Ishikawa (cell line): ENCODE data around the gene IL17C.

ENCODE experiments used
- CEBPB ChIP-seq: IDR thresholded peaks from 2 replicates; pipeline ENCODE4 v1.6.1; 2012
- CREB1 ChIP-seq: IDR thresholded peaks from 2 replicates; pipeline ENCODE4 v1.6.1; 2012; ENCODE audit warnings: low read depth
- EGR1 ChIP-seq: IDR thresholded peaks from 2 replicates; pipeline ENCODE4 v1.6.1; 2012
- EP300 ChIP-seq: IDR thresholded peaks from 2 replicates; pipeline ENCODE4 v1.6.1; 2012; ENCODE audit warnings: borderline replicate concordance
- FOXM1 ChIP-seq: IDR thresholded peaks from 2 replicates; pipeline ENCODE4 v1.6.1; 2012; ENCODE audit warnings: low read depth, borderline replicate concordance
- MAX ChIP-seq: IDR thresholded peaks from 2 replicates; pipeline ENCODE4 v1.6.1; 2012
- NFIC ChIP-seq: IDR thresholded peaks from 2 replicates; pipeline ENCODE4 v1.6.1; 2012
- RAD21 ChIP-seq: IDR thresholded peaks from 2 replicates; pipeline ENCODE4 v1.6.1; 2012; ENCODE audit warnings: low read depth
- REST ChIP-seq: IDR thresholded peaks from 2 replicates; pipeline ENCODE4 v1.6.1; 2012; ENCODE audit warnings: low read depth, mild to moderate bottlenecking
- TAF1 ChIP-seq: IDR thresholded peaks from 2 replicates; pipeline ENCODE4 v1.6.1; 2012; ENCODE audit warnings: low read depth, mild to moderate bottlenecking
- TCF12 ChIP-seq: IDR thresholded peaks from 2 replicates; pipeline ENCODE4 v1.6.1; 2012; ENCODE audit warnings: low read depth
- TEAD4 ChIP-seq: IDR thresholded peaks from 2 replicates; pipeline ENCODE4 v1.6.1; 2012
- YY1 ChIP-seq: IDR thresholded peaks from 2 replicates; pipeline ENCODE4 v1.6.1; 2012; ENCODE audit warnings: low read depth
- ZBTB7A ChIP-seq: IDR thresholded peaks from 2 replicates; pipeline ENCODE4 v1.6.1; 2012; ENCODE audit warnings: low read depth
- TF ChIP-seq, protein P1 (sequence below): IDR thresholded peaks from 2 replicates; pipeline ENCODE4 v1.6.1; 2012

The IL17C gene

DNA sequence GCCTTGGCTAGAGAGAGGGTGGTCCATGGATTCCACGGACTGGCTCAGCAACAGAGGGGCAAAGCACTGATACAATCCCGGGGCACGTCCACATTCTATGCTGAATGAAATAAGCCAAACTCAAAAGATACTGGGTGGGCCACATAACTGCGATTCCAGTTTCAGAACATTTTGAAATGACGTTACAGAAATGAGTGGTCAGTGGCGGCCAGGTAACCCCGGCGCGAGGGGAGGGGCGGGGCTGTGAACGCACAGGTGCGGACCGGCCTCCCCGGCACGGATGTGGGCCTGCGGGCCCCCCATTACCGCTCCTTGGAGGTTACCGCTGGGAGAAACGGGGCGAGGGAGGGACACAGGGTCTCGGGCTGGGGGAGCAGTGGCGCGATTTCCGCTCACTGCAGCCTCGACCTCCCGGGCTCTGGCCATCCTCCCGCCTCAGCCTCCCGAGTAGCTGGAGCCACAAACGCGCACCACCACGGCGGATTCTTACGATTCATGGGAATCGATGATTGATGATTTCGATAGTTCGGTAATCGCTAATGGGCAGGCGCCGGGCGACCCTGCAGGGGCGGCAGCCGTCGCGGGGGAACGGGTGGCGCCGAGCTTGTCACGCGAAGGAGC, 24.0 kb downstream of the IL17C start:
- no peak for TF ChIP-seq ZBTB7A
- no peak for TF ChIP-seq REST
- no peak for TF ChIP-seq CREB1
- TF ChIP-seq, protein P1, sequence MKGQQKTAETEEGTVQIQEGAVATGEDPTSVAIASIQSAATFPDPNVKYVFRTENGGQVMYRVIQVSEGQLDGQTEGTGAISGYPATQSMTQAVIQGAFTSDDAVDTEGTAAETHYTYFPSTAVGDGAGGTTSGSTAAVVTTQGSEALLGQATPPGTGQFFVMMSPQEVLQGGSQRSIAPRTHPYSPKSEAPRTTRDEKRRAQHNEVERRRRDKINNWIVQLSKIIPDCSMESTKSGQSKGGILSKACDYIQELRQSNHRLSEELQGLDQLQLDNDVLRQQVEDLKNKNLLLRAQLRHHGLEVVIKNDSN: no peak
- TF ChIP-seq TAF1: no peak
- TF ChIP-seq MAX: no peak
- TF ChIP-seq RAD21: no peak
- TF ChIP-seq YY1: no peak
- no peak for TF ChIP-seq EP300
- no peak for TF ChIP-seq TCF12
- TF ChIP-seq NFIC: no peak
- no peak for TF ChIP-seq TEAD4
- no peak for TF ChIP-seq CEBPB
- no peak for TF ChIP-seq FOXM1
- no peak for TF ChIP-seq EGR1

- TF ChIP-seq EP300: peak; percentile 52; the same call in 1 of the 2 replicates
- peak; percentile 66; the same call in 1 of the 2 replicates for TF ChIP-seq FOXM1
- no peak for TF ChIP-seq RAD21
- TF ChIP-seq EGR1: no peak
- TF ChIP-seq TCF12: no peak
- no peak; the same call in 1 of the 2 replicates for TF ChIP-seq ZBTB7A
- TF ChIP-seq TEAD4: no peak
- TF ChIP-seq REST: 0 out of 2 replicates have a peak, but pooled peaks have one; percentile 18
- TF ChIP-seq CREB1: peak; percentile 87
- no peak for TF ChIP-seq CEBPB
- peak; percentile 9; the same call in 1 of the 2 replicates for TF ChIP-seq NFIC
- peak; percentile 84 for TF ChIP-seq TAF1
- peak; percentile 68 for TF ChIP-seq MAX
- TF ChIP-seq, protein P1: no peak
- TF ChIP-seq YY1: peak; percentile 72
These were observed 24.7 kb downstream of the IL17C start, which contains the start of gene MVD for GRCh38 chr16:88662843-88663606. MVD (minus strand) TSS chr16:88663091; CDS start chr16:88663080, 11 bp downstream.

DNA sequence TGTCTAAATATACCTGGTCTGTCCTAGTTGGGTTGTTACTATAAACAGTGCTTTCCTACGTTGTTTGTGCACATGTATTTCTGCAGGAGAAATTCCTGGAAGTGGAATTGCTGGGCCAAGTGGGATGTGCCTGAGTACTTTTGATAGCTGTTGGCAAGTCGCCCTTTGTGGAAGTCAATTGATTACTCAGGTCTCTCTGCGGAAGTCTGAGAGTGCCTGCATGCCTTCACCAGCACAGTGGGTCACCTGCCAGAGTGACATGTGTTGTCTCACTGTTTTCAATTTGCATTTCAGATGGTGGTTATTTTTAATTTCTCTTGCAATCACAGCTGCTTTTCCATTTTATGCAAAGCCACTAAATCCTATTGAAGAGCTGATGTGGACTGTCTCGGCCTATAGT, 26.8 kb downstream of the IL17C start:
- no peak for TF ChIP-seq MAX
- TF ChIP-seq EGR1: no peak
- TF ChIP-seq TEAD4: no peak
- TF ChIP-seq RAD21: no peak
- TF ChIP-seq EP300: no peak
- no peak for TF ChIP-seq REST
- no peak for TF ChIP-seq TAF1
- TF ChIP-seq, protein P1: no peak
- TF ChIP-seq TCF12: no peak
- TF ChIP-seq NFIC: no peak
